GM12892 (cell line): ENCODE results near the gene RNF6.

Experiments
- POLR2A ChIP-seq: IDR thresholded peaks from 2 replicates; pipeline ENCODE4 v1.6.1; 2011; ENCODE audit warnings: low read depth, low read length, control low read depth
- POLR2AphosphoS5 ChIP-seq: IDR thresholded peaks from 2 replicates; pipeline ENCODE4 v1.6.1; 2011; ENCODE audit warnings: low read depth, low read length, control low read depth
- TAF1 ChIP-seq: IDR thresholded peaks from 2 replicates; pipeline ENCODE4 v1.6.1; 2011; ENCODE audit warnings: low read depth, mild to moderate bottlenecking, control low read depth, low read length, borderline replicate concordance

- TF ChIP-seq POLR2A, result no peak
- TF ChIP-seq POLR2AphosphoS5, result no peak
- no peak for TF ChIP-seq TAF1
These were observed 36.4 kb downstream of the RNF6 start for GRCh38 chr13:26185720-26186117.
